HEK293 (cell line): ENCODE data around the gene PRR19.

Source experiments
- EGR2 ChIP-seq: fragments of 450-650 bp; formaldehyde crosslinking; IDR thresholded peaks from 2 replicates; pipeline ENCODE4 v1.5.1; 2016; ENCODE audit warnings: low read depth, missing biosample characterization, missing genetic modification characterization
- ELK4 ChIP-seq: IDR thresholded peaks from 2 replicates; pipeline ENCODE4 v1.6.1; 2011; ENCODE audit warnings: mild to moderate bottlenecking, low read depth, low read length, borderline replicate concordance
- GFI1B ChIP-seq: fragments of 450-650 bp; formaldehyde crosslinking; IDR thresholded peaks from 2 replicates; pipeline ENCODE4 v1.5.1; 2016; ENCODE audit warnings: missing biosample characterization, missing genetic modification characterization
- HOXC10 ChIP-seq: sonication (generic); formaldehyde crosslinking; IDR thresholded peaks from 2 replicates; pipeline ENCODE4 v1.8.1; 2023; ENCODE audit warnings: mild to moderate bottlenecking, missing genetic modification reagents
- KLF7 ChIP-seq: fragments of 450-650 bp; formaldehyde crosslinking; IDR thresholded peaks from 2 replicates; pipeline ENCODE4 v1.5.1; 2016; ENCODE audit warnings: missing biosample characterization, missing genetic modification characterization, borderline replicate concordance
- KLF9 ChIP-seq: fragments of 450-650 bp; formaldehyde crosslinking; IDR thresholded peaks from 2 replicates; pipeline ENCODE4 v1.5.1; 2016; ENCODE audit warnings: missing biosample characterization, missing genetic modification characterization, low read depth
- OVOL3 ChIP-seq: fragments of 450-650 bp; formaldehyde crosslinking; IDR thresholded peaks from 2 replicates; pipeline ENCODE4 v1.5.1; 2016; ENCODE audit warnings: missing biosample characterization, missing genetic modification characterization
- SALL2 ChIP-seq: fragments of 450-650 bp; formaldehyde crosslinking; IDR thresholded peaks from 2 replicates; pipeline ENCODE4 v1.5.0; 2017; ENCODE audit warnings: missing biosample characterization, mild to moderate bottlenecking, missing genetic modification characterization, borderline replicate concordance
- SCRT2 ChIP-seq: fragments of 450-650 bp; formaldehyde crosslinking; IDR thresholded peaks from 2 replicates; pipeline ENCODE4 v1.5.1; 2016; ENCODE audit warnings: missing biosample characterization, missing genetic modification characterization
- TSHZ1 ChIP-seq: fragments of 450-650 bp; formaldehyde crosslinking; IDR thresholded peaks from 2 replicates; pipeline ENCODE4 v1.5.1; 2016; ENCODE audit warnings: missing biosample characterization, missing genetic modification characterization, borderline replicate concordance
- ZBTB26 ChIP-seq: fragments of 450-650 bp; formaldehyde crosslinking; optimal IDR thresholded peaks from 2 replicates; pipeline ENCODE3; 2016; ENCODE audit warnings: missing biosample characterization, mild to moderate bottlenecking, missing genetic modification characterization
- ZBTB48 ChIP-seq: fragments of 450-650 bp; formaldehyde crosslinking; IDR thresholded peaks from 2 replicates; pipeline ENCODE4 v1.5.1; 2016; ENCODE audit warnings: missing biosample characterization, missing genetic modification characterization
- ZBTB49 ChIP-seq: fragments of 450-650 bp; formaldehyde crosslinking; IDR thresholded peaks from 2 replicates; pipeline ENCODE4 v1.5.1; 2016; ENCODE audit warnings: missing biosample characterization, missing genetic modification characterization, low read depth
- ZNF10 ChIP-seq: fragments of 450-650 bp; formaldehyde crosslinking; IDR thresholded peaks from 2 replicates; pipeline ENCODE4 v1.5.1; 2017; ENCODE audit warnings: missing biosample characterization, missing genetic modification characterization
- ZNF121 ChIP-seq: fragments of 450-650 bp; formaldehyde crosslinking; IDR thresholded peaks from 2 replicates; pipeline ENCODE4 v1.5.1; 2016; ENCODE audit warnings: missing biosample characterization, missing genetic modification characterization
- ZNF140 ChIP-seq: fragments of 450-650 bp; formaldehyde crosslinking; IDR thresholded peaks from 2 replicates; pipeline ENCODE4 v1.5.1; 2016; ENCODE audit warnings: missing biosample characterization, missing genetic modification characterization
- ZNF146 ChIP-seq: fragments of 450-650 bp; formaldehyde crosslinking; IDR thresholded peaks from 2 replicates; pipeline ENCODE4 v1.5.1; 2016; ENCODE audit warnings: missing biosample characterization, missing genetic modification characterization
- ZNF26 ChIP-seq: fragments of 450-650 bp; formaldehyde crosslinking; IDR thresholded peaks from 2 replicates; pipeline ENCODE4 v1.5.1; 2016; ENCODE audit warnings: missing biosample characterization, missing genetic modification characterization
- ZNF266 ChIP-seq: fragments of 450-650 bp; formaldehyde crosslinking; IDR thresholded peaks from 2 replicates; pipeline ENCODE4 v1.5.1; 2016; ENCODE audit warnings: missing biosample characterization, missing genetic modification characterization, low read depth
- ZNF280C ChIP-seq: fragments of 450-650 bp; formaldehyde crosslinking; IDR thresholded peaks from 2 replicates; pipeline ENCODE4 v1.5.1; 2016; ENCODE audit warnings: missing biosample characterization, missing genetic modification characterization
- ZNF335 ChIP-seq: fragments of 450-650 bp; formaldehyde crosslinking; conservative IDR thresholded peaks from 2 replicates; pipeline ENCODE4 v1.5.1; 2016; ENCODE audit warnings: missing biosample characterization, missing genetic modification characterization
- ZNF341 ChIP-seq: fragments of 450-650 bp; formaldehyde crosslinking; IDR thresholded peaks from 2 replicates; pipeline ENCODE4; 2016; ENCODE audit warnings: low read depth, missing biosample characterization, missing genetic modification characterization
- ZNF560 ChIP-seq: fragments of 450-650 bp; formaldehyde crosslinking; IDR thresholded peaks from 2 replicates; pipeline ENCODE4 v1.5.1; 2017; ENCODE audit warnings: missing biosample characterization, missing genetic modification characterization, borderline replicate concordance
- ZNF610 ChIP-seq: fragments of 450-650 bp; formaldehyde crosslinking; IDR thresholded peaks from 2 replicates; pipeline ENCODE4 v1.5.1; 2016; ENCODE audit warnings: missing biosample characterization, missing genetic modification characterization, borderline replicate concordance
- ZNF621 ChIP-seq: fragments of 450-650 bp; formaldehyde crosslinking; IDR thresholded peaks from 2 replicates; pipeline ENCODE4 v1.5.1; 2017; ENCODE audit warnings: missing biosample characterization, missing genetic modification characterization
- ZNF768 ChIP-seq: fragments of 450-650 bp; formaldehyde crosslinking; IDR thresholded peaks from 2 replicates; pipeline ENCODE4 v1.5.1; 2018; ENCODE audit warnings: missing biosample characterization, mild to moderate bottlenecking, missing genetic modification characterization

The PRR19 gene

DNA sequence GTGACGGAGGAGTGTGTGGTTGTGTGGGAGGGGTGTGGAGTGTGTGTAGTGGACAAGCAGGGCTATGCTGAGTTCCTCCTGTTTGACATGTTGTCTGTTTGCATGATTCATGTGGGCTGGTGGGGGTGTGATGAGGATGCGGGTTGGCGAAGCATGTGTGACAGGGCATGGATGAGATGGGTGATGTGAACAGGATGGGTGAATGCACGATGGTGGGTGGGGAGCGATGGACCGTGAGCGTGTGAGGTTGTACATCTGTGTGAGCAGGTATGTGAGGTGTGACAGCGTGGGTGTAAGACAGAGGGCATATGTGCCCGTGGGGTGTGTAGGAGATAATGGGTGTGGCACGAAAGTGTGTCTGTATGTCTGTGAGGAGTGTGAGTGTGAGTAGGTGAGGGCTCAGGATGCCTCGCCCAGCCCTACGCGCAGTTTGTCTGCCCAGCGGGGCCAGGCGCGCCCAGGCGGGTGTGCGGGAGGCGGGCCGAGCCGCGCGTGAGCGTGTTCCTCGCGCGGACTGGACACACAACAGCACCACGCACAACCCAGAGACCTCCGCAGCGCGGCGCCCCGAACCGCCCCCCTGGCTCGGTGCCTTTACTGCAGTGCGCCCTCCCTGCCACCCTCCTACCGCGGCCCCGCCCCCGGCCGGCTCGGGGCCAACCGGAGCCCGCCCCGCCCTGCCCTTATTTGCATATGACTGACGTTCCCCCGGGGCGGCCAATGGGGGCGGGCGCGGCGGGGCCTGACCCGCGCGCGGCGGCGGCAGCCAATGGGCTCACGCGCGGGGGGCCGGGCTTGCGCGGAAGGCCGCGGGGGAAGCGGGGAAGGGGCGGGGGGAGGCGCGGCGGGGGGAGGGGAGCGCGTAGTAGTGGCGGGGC, 18.5 kb upstream of the PRR19 start (continued):
- TF ChIP-seq ZNF280C (tag by site-specific recombination) (peak; percentile 92), ZNF146 (peak; percentile 44; the same call in 1 of the 2 replicates), ZNF341 (tag by site-specific recombination) (peak; percentile 85), ZNF121 (tag by site-specific recombination) (0 out of 2 replicates have a peak, but pooled peaks have one; percentile 9), SCRT2 (tag by site-specific recombination) (peak; percentile 52; the same call in 1 of the 2 replicates), KLF7 (tag by site-specific recombination) (peak; percentile 98), ZBTB49 (tag by site-specific recombination) (no peak), SALL2 (tag by site-specific recombination) (0 out of 2 replicates have a peak, but pooled peaks have one; percentile 20), ELK4 (no peak), ZNF610 (tag by site-specific recombination) (0 out of 2 replicates have a peak, but pooled peaks have one; percentile 19), TSHZ1 (tag by site-specific recombination) (peak; percentile 88), OVOL3 (tag by site-specific recombination) (0 out of 2 replicates have a peak, but pooled peaks have one; percentile 50), KLF9 (tag by site-specific recombination) (peak; percentile 99), ZNF140 (tag by site-specific recombination) (no peak), GFI1B (no peak), EGR2 (tag by site-specific recombination) (peak; percentile 100), ZNF26 (tag by site-specific recombination) (no peak), ZBTB48 (tag by site-specific recombination) (peak; percentile 95), ZNF10 (tag by site-specific recombination) (peak; percentile 55; the same call in 1 of the 2 replicates), ZNF560 (tag by site-specific recombination) (no peak), ZBTB26 (tag by site-specific recombination) (peak; percentile 94), ZNF266 (tag by site-specific recombination) (peak; percentile 41; the same call in 1 of the 2 replicates), ZNF768 (no peak; the same call in 1 of the 2 replicates), HOXC10 (CRISPR knock-in tag) (no peak), ZNF621 (tag by site-specific recombination) (no peak), ZNF335 (peak; percentile 50)
